Endothelial cell of umbilical vein (primary cell): ENCODE measurements around the gene PRM3. TPM values are rescaled to one million over a fixed set of nuclear protein-coding genes. Genes with fewer than 3 reads are reported as not detected.

ENCODE experiments used
- BruUV-seq: library from RNA; stranded (reverse); fragments of 400-500 nt; replicated peaks from 2 replicates; lab custom pipeline; 2021; lab: Mats Ljungman, UMichigan
- CTCF ChIA-PET: fragments of 300-600, 350-600 bp; sonication (Branson Sonifier 250); formaldehyde crosslinking; loops from one replicate; lab custom pipeline; 2021; ENCODE audit warnings: antibody characterized with exemption, inconsistent platforms; lab: Charles Lee
- POLR2A ChIA-PET: fragments of 300-600, 350-600 bp; sonication (Branson Sonifier 250); formaldehyde crosslinking; loops from one replicate; lab custom pipeline; 2021; ENCODE audit warnings: antibody characterized with exemption, inconsistent platforms; lab: Charles Lee
- DNase-seq: peaks from one replicate; pipeline ENCODE4 v3.0.0-alpha.2; 2011; ENCODE audit warnings: low read depth, low spot score
- FAIRE-seq: peaks from 2 replicates; lab custom pipeline; 2011; peaks lifted over from hg19 to GRCh38; lab: Jason Lieb, UNC
- H2AFZ ChIP-seq: 2 replicates; pipeline ENCODE4 v1.6.0; 2012; ENCODE audit warnings: low read depth, low read length, control low read depth, inconsistent platforms
- H3K27ac ChIP-seq: 2 replicates; pipeline ENCODE4 v1.5.1; 2011; ENCODE audit warnings: low read depth, mild to moderate bottlenecking, control low read depth, low read length, moderate library complexity; ENCODE audit not compliant: insufficient read depth
- H3K27me3 ChIP-seq, 2 experiments: 2 replicates each; pipeline versions ENCODE4 v1.6.0 to v1.6.1; 2011; ENCODE audit warnings: low read length in 2 of 2, mixed read lengths in 1 of 2; ENCODE audit not compliant: control insufficient read depth in 2 of 2, insufficient read depth in 2 of 2
- H3K36me3 ChIP-seq, 2 experiments: 2 replicates in 1 of 2; 3 replicates in 1 of 2; pipeline ENCODE4 v1.5.1; 2011; ENCODE audit warnings: low read length in 2 of 2, mild to moderate bottlenecking in 1 of 2, moderate library complexity in 1 of 2; ENCODE audit not compliant: control insufficient read depth in 2 of 2, insufficient read depth in 2 of 2; ENCODE audit errors: extremely low read depth in 1 of 2
- H3K4me1 ChIP-seq: 3 replicates; pipeline ENCODE4 v1.5.1; 2011; ENCODE audit warnings: mild to moderate bottlenecking, low read length; ENCODE audit not compliant: control insufficient read depth, insufficient read depth; ENCODE audit errors: extremely low read depth
- H3K4me2 ChIP-seq: 2 replicates; pipeline ENCODE4 v1.6.1; 2011; ENCODE audit warnings: low read length, control low read depth, mixed read lengths; ENCODE audit not compliant: insufficient read depth
- H3K4me3 ChIP-seq, 3 experiments: fragments of 200-600 bp in 1 of 3; sonication (generic), shearing (Covaris generic) in 1 of 3; replicated peaks in 1 of 3; 2 replicates each; pipeline ENCODE4 v1.5.1; 2011 to 2016; ENCODE audit warnings: control low read depth in 3 of 3, low read length in 3 of 3, mild to moderate bottlenecking in 2 of 3, inconsistent platforms in 1 of 3, low read depth in 1 of 3, moderate library complexity in 1 of 3; ENCODE audit not compliant: insufficient read depth in 1 of 3
- H3K79me2 ChIP-seq: 2 replicates; pipeline ENCODE4 v1.6.0; 2012; ENCODE audit warnings: low read length, inconsistent platforms; ENCODE audit not compliant: control insufficient read depth, insufficient read depth
- H3K9ac ChIP-seq: replicated peaks from 2 replicates; pipeline ENCODE3; 2011; ENCODE audit warnings: low read length, control low read depth; ENCODE audit not compliant: insufficient read depth; ENCODE audit errors: extremely low read depth
- H3K9me1 ChIP-seq: replicated peaks from 3 replicates; pipeline ENCODE4 v1.6.0; 2011; ENCODE audit warnings: mild to moderate bottlenecking, low read length; ENCODE audit not compliant: control insufficient read depth, insufficient read depth; ENCODE audit errors: extremely low read depth
- H3K9me3 ChIP-seq: replicated peaks from 2 replicates; pipeline ENCODE4 v1.5.1; 2012; ENCODE audit warnings: low read length, inconsistent platforms; ENCODE audit not compliant: control insufficient read depth, insufficient read depth
- H4K20me1 ChIP-seq: replicated peaks from 2 replicates; pipeline ENCODE3; 2011; ENCODE audit warnings: mild to moderate bottlenecking, low read length; ENCODE audit not compliant: control insufficient read depth, insufficient read depth; ENCODE audit errors: extremely low read depth
- CTCF ChIP-seq, 2 donors: IDR thresholded peaks; 1 replicate in 1 of 2; 2 replicates in 1 of 2; pipeline ENCODE4 v1.5.1; 2011; ENCODE audit warnings: low read length in 2 of 2, mild to moderate bottlenecking in 2 of 2, moderate library complexity in 2 of 2, control low read depth in 1 of 2, inconsistent platforms in 1 of 2, low read depth in 1 of 2; ENCODE audit not compliant: insufficient read depth in 1 of 2; ENCODE audit errors: extremely low read depth in 1 of 2
- EZH2 ChIP-seq: IDR thresholded peaks from 2 replicates; pipeline ENCODE4 v1.6.1; 2012; ENCODE audit warnings: borderline replicate concordance, low read depth, mild to moderate bottlenecking, moderate library complexity, low read length, inconsistent platforms; ENCODE audit not compliant: severe bottlenecking
- FOS ChIP-seq: IDR thresholded peaks from 2 replicates; pipeline ENCODE4 v1.6.1; 2011; ENCODE audit warnings: mild to moderate bottlenecking, low read length, moderate library complexity, borderline replicate concordance; ENCODE audit not compliant: insufficient read depth
- GATA2 ChIP-seq: IDR thresholded peaks from 2 replicates; pipeline ENCODE4 v1.7.0; 2011; ENCODE audit warnings: low read depth, mild to moderate bottlenecking, moderate library complexity, mixed read lengths, low read length; ENCODE audit not compliant: insufficient read length, insufficient read depth
- JUN ChIP-seq: IDR thresholded peaks from 2 replicates; pipeline ENCODE4 v1.6.1; 2011; ENCODE audit warnings: borderline replicate concordance, low read depth; ENCODE audit not compliant: insufficient read length, insufficient read depth
- MYC ChIP-seq: IDR thresholded peaks from one replicate; pipeline ENCODE4 v1.6.1; 2011; ENCODE audit warnings: mild to moderate bottlenecking, low read depth, low read length
- POLR2A ChIP-seq: IDR thresholded peaks from 2 replicates; pipeline ENCODE4 v1.6.1; 2012; ENCODE audit warnings: low read depth, mild to moderate bottlenecking, control low read depth, low read length
- POLR2AphosphoS5 ChIP-seq: IDR thresholded peaks from 2 replicates; pipeline ENCODE4 v1.6.1; 2012; ENCODE audit warnings: low read depth, mild to moderate bottlenecking, control low read depth, low read length, moderate library complexity; ENCODE audit not compliant: insufficient read depth
- dilution Hi-C: fragments of 300-500 bp; cut with MboI; formaldehyde crosslinking; loops from one replicate; pipeline ENCODE4 v1.15.0; 2019; ENCODE audit warnings: low sequenced_read_pairs; ENCODE audit not compliant: extremely low pct_ligation_motif_present
- intact Hi-C: fragments of 100-400 bp; cut with micrococcal nuclease; formaldehyde crosslinking; loops from one replicate; pipeline ENCODE4 v1.10.0; 2022
- polyA plus RNA-seq, 4 experiments: library from polyadenylated mRNA; depleted of rRNA in 3 of 4; stranded (reverse) in 3 of 4; unstranded in 1 of 4; fragments of >200 nt; gene quantifications; 2 replicates each; pipeline versions ENCODE4 v1.2.1 to v1.2.3, GENCODE V29; 2011 to 2012; ENCODE audit warnings: missing spikeins in 1 of 4
- total RNA-seq: library from RNA; stranded (reverse); gene quantifications from 2 replicates; pipeline ENCODE4 v1.2.3, GENCODE V29; 2021
- TF ChIP-seq, protein P1 (sequence below): IDR thresholded peaks from 2 replicates; pipeline ENCODE4 v1.6.1; 2011; ENCODE audit not compliant: insufficient read depth, insufficient read length

Gene PRM3
- total and polyA plus RNA-seq, 2 donors (not counting 3 experiments of a cell fraction or from before 2014, with no cell fraction given): not detected

DNA sequence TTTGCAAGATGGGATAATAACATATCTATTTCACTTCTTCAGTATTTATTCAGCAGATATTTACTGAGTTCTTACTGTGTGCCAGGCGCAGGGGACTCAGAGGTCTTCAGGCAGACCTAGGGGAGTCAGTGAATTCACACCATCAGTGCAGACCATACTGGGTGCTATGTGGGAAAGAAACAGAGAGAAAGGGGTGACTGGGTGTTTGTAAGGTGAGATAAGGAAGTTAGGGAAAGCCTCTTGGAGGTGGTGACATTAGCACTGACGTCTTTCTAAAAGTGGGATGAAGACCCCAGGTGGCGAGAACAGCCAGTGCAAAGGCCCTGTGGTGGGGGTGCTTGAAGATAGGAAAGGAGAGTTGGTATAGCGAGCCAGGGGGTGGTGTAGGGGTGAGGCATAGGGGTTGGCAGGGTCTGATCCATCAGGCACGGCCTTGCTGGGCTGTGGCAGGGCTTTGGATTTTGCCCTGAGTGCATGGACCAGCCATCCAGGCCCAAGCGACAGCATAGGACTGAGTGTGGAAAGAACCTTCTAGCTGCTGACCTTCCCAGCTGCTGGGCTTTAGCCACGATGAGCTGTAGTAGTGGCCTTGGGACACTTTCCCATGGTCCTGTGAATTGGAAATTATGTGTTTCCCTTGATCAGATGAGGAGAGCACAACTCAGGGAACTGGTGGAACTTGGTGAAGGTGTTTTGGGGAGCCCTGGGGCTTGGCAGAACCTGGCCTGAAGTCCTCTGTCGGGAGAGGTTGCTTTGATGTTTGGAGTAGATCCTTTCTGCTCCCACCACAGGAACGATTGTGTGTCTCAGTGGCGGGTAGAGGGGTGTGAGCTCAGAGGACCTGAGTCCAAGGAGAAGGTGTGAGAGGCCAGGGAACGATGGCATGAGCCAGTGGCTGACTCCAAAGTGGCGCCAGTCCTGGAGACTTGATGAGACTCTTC is 13.5 kb downstream of the PRM3 start:
- TF ChIP-seq MYC (no peak), GATA2 (no peak), POLR2AphosphoS5 (no peak), JUN (no peak), FOS (no peak), CTCF (IDR thresholded peaks at IDR 0.05; ENCODE audit: extremely low read depth in 1 of 2, insufficient read depth in 1 of 2, low read depth in 1 of 2, low read length in 2 of 2) (no peak), POLR2A (no peak), EZH2 (no peak)
- TF ChIP-seq, protein P1, sequence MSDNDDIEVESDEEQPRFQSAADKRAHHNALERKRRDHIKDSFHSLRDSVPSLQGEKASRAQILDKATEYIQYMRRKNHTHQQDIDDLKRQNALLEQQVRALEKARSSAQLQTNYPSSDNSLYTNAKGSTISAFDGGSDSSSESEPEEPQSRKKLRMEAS: no peak
- ChIA-PET CTCF (interaction anchor here (2.0 to 8.3 kb wide), 3 partner anchors 97 to 292 kb away, joined by 8 to 347 read pairs (median 10); no protein-coding TSS in a partner anchor), POLR2A (no interaction called here)
- Histone ChIP-seq H3K9me3 (no peaks in the 10 kb centered on the region), H3K36me3 (no peaks in the 10 kb centered on the region), H3K9ac (no peak overlapping the region), H4K20me1 (no peaks in the 10 kb centered on the region), H3K9me1 (no peaks in the 10 kb centered on the region), H3K27me3 (no peaks in the 10 kb centered on the region), H3K4me3 (no peak overlapping the region), H3K4me1 (peaks cover 10% of the 10 kb centered on the region), H2AFZ (no peak overlapping the region), H3K4me2 (no peak overlapping the region), H3K79me2 (no peaks in the 10 kb centered on the region), H3K27ac (no peak overlapping the region)
- intact Hi-C loops: loop anchor here (5.0 to 10.0 kb wide), 2 partner anchors 55 to 407 kb away; partner anchors contain the start of gene SNN
- DNase-seq (no peak), FAIRE-seq (no peak)
- no TSS peak for BruUV-seq
- dilution Hi-C loops: no loop called here
